GM19438 (cell line): ENCODE data around the gene ITGA5.

Experiments
- ATAC-seq: cut with Tn5 transposase; IDR thresholded peaks from one replicate; pipeline ENCODE4 v1.9.1; 2021; ENCODE audit warnings: low read depth; ENCODE audit not compliant: unreplicated experiment

Gene ITGA5

GRCh38 chr12:54412786-54413185 lies 6.3 kb downstream of the ITGA5 start:
- ATAC-seq: peak; percentile 20

- ATAC-seq: no peak
These were observed 6.7 kb downstream of the ITGA5 start for GRCh38 chr12:54412348-54412747.

- ATAC-seq: no peak
These were observed 7.5 kb downstream of the ITGA5 start for GRCh38 chr12:54411391-54412241.

GRCh38 chr12:54409267-54409666 lies 9.8 kb downstream of the ITGA5 start:
- no peak for ATAC-seq

- no peak for ATAC-seq
These were observed 11.7 kb downstream of the ITGA5 start for GRCh38 chr12:54407183-54407905.

GRCh38 chr12:54405573-54405972 lies 13.5 kb downstream of the ITGA5 start:
- no peak for ATAC-seq

GRCh38 chr12:54405106-54405505 lies 14.0 kb downstream of the ITGA5 start:
- ATAC-seq: no peak

- ATAC-seq: no peak
These were observed 14.7 kb downstream of the ITGA5 start for GRCh38 chr12:54404061-54405004.

GRCh38 chr12:54401119-54401518 lies 17.9 kb downstream of the ITGA5 start:
- ATAC-seq: no peak

GRCh38 chr12:54398995-54399793 lies 19.9 kb downstream of the ITGA5 start:
- no peak for ATAC-seq

GRCh38 chr12:54398218-54398617 lies 20.8 kb downstream of the ITGA5 start:
- ATAC-seq: no peak

- ATAC-seq: no peak
These were observed 21.9 kb downstream of the ITGA5 start for GRCh38 chr12:54397157-54397556.

GRCh38 chr12:54395545-54395944 lies 23.5 kb downstream of the ITGA5 start:
- no peak for ATAC-seq

- ATAC-seq: no peak
These were observed 24.1 kb downstream of the ITGA5 start for GRCh38 chr12:54394986-54395385.

GRCh38 chr12:54394281-54394719 lies 24.8 kb downstream of the ITGA5 start:
- ATAC-seq: no peak

GRCh38 chr12:54393743-54394142 lies 25.3 kb downstream of the ITGA5 start:
- ATAC-seq: no peak

- ATAC-seq: no peak
These were observed 25.9 kb downstream of the ITGA5 start for GRCh38 chr12:54393207-54393609.

- no peak for ATAC-seq
These were observed 26.4 kb downstream of the ITGA5 start for GRCh38 chr12:54392485-54393206.
